Measurements from ENCODE around the gene CAMLG. TPM values are rescaled to one million over a fixed set of nuclear protein-coding genes. Genes with fewer than 3 reads are reported as not detected.

The CAMLG gene
- total and polyA plus RNA-seq, 9 of the 15 experiments (the other 6 are each of a cell fraction or from before 2014, with no cell fraction given) = 11.3 to 22.0 (median 16.3) TPM

DNA sequence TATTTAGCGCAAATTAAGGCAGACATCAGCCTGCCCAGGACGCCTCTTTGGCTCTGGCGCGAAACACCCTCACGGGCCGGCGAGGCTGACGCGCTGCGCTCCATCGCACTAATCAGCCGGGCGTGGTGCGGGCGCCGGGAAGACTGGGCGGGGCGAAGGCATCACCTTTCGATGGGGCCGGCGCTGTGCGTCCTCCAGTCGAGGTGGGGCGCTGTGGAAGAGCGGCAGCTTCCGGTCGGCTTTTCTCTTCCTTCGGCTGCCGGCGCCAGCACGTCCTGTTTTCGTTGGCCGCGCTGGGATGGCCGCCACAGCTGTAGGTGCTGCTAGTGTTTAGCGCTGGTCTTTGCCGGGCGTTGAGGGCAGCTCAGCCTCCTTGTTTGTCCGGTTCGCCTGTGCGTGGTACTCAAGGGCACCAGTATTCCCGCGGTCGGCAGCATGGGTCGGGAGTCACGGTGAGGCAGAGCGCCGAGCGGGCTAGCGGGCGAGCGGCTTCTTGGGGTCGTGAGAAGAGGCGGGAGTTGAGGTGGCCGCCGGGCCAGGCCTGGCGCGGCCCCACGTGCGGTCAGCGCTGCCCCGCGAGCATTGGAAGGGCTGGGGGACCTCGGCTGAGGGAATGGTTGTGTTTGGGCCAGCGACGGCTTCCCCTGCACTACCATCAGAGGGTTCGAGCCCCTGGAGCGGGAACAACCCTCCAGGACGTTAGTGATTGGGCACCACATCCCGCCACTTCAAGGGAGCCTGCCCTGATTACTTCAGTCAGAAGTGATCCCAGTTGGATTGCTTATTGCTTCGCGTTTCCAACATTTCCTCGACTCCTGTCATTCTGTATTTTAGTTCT lies 20.4 kb downstream of the CAMLG start, which contains the start of gene DDX46 (continued):
- TF ChIP-seq, protein P1, sequence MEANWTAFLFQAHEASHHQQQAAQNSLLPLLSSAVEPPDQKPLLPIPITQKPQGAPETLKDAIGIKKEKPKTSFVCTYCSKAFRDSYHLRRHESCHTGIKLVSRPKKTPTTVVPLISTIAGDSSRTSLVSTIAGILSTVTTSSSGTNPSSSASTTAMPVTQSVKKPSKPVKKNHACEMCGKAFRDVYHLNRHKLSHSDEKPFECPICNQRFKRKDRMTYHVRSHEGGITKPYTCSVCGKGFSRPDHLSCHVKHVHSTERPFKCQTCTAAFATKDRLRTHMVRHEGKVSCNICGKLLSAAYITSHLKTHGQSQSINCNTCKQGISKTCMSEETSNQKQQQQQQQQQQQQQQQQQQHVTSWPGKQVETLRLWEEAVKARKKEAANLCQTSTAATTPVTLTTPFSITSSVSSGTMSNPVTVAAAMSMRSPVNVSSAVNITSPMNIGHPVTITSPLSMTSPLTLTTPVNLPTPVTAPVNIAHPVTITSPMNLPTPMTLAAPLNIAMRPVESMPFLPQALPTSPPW (CRISPR knock-in tag; IDR thresholded peaks at IDR 0.05) = peak; percentile 40
- TF ChIP-seq, protein P2, sequence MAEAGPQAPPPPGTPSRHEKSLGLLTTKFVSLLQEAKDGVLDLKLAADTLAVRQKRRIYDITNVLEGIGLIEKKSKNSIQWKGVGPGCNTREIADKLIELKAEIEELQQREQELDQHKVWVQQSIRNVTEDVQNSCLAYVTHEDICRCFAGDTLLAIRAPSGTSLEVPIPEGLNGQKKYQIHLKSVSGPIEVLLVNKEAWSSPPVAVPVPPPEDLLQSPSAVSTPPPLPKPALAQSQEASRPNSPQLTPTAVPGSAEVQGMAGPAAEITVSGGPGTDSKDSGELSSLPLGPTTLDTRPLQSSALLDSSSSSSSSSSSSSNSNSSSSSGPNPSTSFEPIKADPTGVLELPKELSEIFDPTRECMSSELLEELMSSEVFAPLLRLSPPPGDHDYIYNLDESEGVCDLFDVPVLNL (CRISPR knock-in tag; IDR thresholded peaks at IDR 0.05; ENCODE audit: low read depth) = peak; percentile 7; the same call in 1 of the 2 replicates
- TF ChIP-seq MCM5 (IDR thresholded peaks at IDR 0.05; ENCODE audit: low read depth) (no peak), CC2D1A (IDR thresholded peaks at IDR 0.05) (peak; percentile 83), SAFB2 (IDR thresholded peaks at IDR 0.05; ENCODE audit: borderline replicate concordance, low read depth, low read length, severe bottlenecking) (no peak), FOXA3 (CRISPR knock-in tag; conservative IDR thresholded peaks at IDR 0.05 in 1 of 2, IDR thresholded peaks at IDR 0.05 in 1 of 2) (no peak), NFYB (IDR thresholded peaks at IDR 0.05; ENCODE audit: extremely low read depth, insufficient read length) (no peak), ASH1L (IDR thresholded peaks at IDR 0.05; ENCODE audit: borderline replicate concordance, low read depth, partially characterized antibody) (no peak), FOSL1 (tag; conservative IDR thresholded peaks at IDR 0.05) (no peak), NR2C1 (IDR thresholded peaks at IDR 0.05) (peak; percentile 19; the same call in 1 of the 2 replicates), NR2C1 (tag; IDR thresholded peaks at IDR 0.05) (no peak), NR3C1 (CRISPR knock-in tag; IDR thresholded peaks at IDR 0.05) (no peak), TOE1 (IDR thresholded peaks at IDR 0.05; ENCODE audit: borderline replicate concordance) (no peak; the same call in none of the 2 replicates), TOE1 (CRISPR knock-in tag; IDR thresholded peaks at IDR 0.05; ENCODE audit: borderline replicate concordance, low read depth) (no peak), NONO (IDR thresholded peaks at IDR 0.05; ENCODE audit: low read depth in 2 of 2, low read length in 1 of 2) (peak in 1 of 2 experiments; percentile 87; a peak in 2 of 4 replicates), TAF15 (IDR thresholded peaks at IDR 0.05; ENCODE audit: low read depth, low read length) (no peak), TCF7 (IDR thresholded peaks at IDR 0.05; ENCODE audit: borderline replicate concordance) (no peak), KAT2B (IDR thresholded peaks at IDR 0.05; ENCODE audit: low read depth, low read length) (no peak), ZNF263 (CRISPR knock-in tag; IDR thresholded peaks at IDR 0.05; ENCODE audit: borderline replicate concordance) (no peak)
- TF ChIP-seq, protein P3, sequence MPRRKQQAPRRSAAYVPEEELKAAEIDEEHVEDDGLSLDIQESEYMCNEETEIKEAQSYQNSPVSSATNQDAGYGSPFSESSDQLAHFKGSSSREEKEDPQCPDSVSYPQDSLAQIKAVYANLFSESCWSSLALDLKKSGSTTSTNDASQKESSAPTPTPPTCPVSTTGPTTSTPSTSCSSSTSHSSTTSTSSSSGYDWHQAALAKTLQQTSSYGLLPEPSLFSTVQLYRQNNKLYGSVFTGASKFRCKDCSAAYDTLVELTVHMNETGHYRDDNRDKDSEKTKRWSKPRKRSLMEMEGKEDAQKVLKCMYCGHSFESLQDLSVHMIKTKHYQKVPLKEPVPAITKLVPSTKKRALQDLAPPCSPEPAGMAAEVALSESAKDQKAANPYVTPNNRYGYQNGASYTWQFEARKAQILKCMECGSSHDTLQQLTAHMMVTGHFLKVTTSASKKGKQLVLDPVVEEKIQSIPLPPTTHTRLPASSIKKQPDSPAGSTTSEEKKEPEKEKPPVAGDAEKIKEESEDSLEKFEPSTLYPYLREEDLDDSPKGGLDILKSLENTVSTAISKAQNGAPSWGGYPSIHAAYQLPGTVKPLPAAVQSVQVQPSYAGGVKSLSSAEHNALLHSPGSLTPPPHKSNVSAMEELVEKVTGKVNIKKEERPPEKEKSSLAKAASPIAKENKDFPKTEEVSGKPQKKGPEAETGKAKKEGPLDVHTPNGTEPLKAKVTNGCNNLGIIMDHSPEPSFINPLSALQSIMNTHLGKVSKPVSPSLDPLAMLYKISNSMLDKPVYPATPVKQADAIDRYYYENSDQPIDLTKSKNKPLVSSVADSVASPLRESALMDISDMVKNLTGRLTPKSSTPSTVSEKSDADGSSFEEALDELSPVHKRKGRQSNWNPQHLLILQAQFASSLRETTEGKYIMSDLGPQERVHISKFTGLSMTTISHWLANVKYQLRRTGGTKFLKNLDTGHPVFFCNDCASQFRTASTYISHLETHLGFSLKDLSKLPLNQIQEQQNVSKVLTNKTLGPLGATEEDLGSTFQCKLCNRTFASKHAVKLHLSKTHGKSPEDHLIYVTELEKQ (CRISPR knock-in tag; IDR thresholded peaks at IDR 0.05) = no peak
- TF ChIP-seq, protein P4, sequence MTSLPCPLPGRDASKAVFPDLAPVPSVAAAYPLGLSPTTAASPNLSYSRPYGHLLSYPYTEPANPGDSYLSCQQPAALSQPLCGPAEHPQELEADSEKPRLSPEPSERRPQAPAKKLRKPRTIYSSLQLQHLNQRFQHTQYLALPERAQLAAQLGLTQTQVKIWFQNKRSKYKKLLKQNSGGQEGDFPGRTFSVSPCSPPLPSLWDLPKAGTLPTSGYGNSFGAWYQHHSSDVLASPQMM (CRISPR knock-in tag; IDR thresholded peaks at IDR 0.05) = no peak

All from K562 (cell line).